ENCODE data around the gene TTC29.

The TTC29 gene

DNA sequence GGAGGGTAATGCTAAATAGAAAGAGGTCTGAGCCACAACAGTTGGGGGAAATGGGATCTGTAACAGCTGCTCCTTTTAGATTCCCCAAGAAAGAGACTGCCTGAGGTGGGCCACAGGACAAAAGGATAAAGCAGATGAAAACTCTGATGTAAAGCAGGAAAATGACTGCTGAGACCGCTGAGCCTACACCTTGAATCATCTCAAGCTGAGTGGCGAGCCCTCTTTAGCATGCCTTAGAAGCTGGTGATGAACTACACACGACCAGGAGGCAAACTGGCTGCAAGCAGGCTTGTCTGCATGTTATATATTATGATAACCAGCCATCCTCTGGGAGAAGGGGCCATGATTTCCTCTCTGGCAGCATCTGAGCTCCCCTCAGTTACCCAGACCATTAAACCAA, 88.4 kb downstream of the TTC29 start:
- Histone ChIP-seq H2AFZ (ENCODE audit: low read depth, low read length, severe bottlenecking) (no peak overlapping the region), H3K27me3 (ENCODE audit: low read length) (no peaks in the 10 kb centered on the region), H3K79me2 (ENCODE audit: insufficient read depth, low read length) (no peaks in the 10 kb centered on the region), H3K36me3 (ENCODE audit: low read length) (no peaks in the 10 kb centered on the region), H3F3A (ENCODE audit: insufficient read depth) (no peaks in the 10 kb centered on the region), H3K4me2 (ENCODE audit: low read depth, low read length, poor library complexity, severe bottlenecking) (no peak overlapping the region), H3K9me3 (ENCODE audit: insufficient read depth, low read length) (no peaks in the 10 kb centered on the region), H3K9ac (ENCODE audit: low read length) (no peak overlapping the region), H3K9me2 (replicated peaks; ENCODE audit: insufficient read depth, low read length) (no peaks in the 10 kb centered on the region), H3K4me3 (ENCODE audit: insufficient read depth, low read length, poor library complexity, severe bottlenecking) (no peak overlapping the region), H4K20me1 (ENCODE audit: low read depth, low read length) (no peaks in the 10 kb centered on the region), H3K27ac (ENCODE audit: low read depth, low read length) (no peak overlapping the region)
- no peak for TF ChIP-seq EZH2phosphoT487 (conservative IDR thresholded peaks at IDR 0.05; ENCODE audit: low read length)
- TF ChIP-seq, protein P1, sequence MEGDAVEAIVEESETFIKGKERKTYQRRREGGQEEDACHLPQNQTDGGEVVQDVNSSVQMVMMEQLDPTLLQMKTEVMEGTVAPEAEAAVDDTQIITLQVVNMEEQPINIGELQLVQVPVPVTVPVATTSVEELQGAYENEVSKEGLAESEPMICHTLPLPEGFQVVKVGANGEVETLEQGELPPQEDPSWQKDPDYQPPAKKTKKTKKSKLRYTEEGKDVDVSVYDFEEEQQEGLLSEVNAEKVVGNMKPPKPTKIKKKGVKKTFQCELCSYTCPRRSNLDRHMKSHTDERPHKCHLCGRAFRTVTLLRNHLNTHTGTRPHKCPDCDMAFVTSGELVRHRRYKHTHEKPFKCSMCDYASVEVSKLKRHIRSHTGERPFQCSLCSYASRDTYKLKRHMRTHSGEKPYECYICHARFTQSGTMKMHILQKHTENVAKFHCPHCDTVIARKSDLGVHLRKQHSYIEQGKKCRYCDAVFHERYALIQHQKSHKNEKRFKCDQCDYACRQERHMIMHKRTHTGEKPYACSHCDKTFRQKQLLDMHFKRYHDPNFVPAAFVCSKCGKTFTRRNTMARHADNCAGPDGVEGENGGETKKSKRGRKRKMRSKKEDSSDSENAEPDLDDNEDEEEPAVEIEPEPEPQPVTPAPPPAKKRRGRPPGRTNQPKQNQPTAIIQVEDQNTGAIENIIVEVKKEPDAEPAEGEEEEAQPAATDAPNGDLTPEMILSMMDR (IDR thresholded peaks at IDR 0.05; ENCODE audit: insufficient read depth, low read length, poor library complexity, severe bottlenecking), result no peak

DNA sequence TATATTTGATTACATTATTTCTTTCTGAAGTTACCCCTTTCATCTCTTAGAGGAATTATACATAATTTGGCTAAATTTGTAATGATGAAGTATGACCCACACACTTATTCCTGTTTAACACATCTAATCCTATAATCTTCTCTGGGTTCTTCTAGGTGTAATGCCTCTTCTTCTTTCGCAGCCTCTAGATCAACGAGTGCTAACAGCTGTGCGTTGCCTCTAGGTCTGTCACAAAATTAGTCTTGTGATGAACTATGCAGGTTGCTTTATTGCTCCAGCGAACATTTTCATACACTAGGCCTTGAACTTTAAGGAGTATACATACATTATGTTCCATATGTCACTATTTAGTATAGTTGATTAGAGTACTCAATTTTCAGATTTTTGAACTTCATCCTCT, 89.9 kb downstream of the TTC29 start:
- Histone ChIP-seq H3K9ac (ENCODE audit: low read length) (no peak overlapping the region), H3K27ac (ENCODE audit: low read depth, low read length) (no peak overlapping the region), H3K4me2 (ENCODE audit: low read depth, low read length, poor library complexity, severe bottlenecking) (no peak overlapping the region), H3K36me3 (ENCODE audit: low read length) (no peaks in the 10 kb centered on the region), H2AFZ (ENCODE audit: low read depth, low read length, severe bottlenecking) (no peak overlapping the region), H3K9me2 (replicated peaks; ENCODE audit: insufficient read depth, low read length) (no peaks in the 10 kb centered on the region), H3K4me3 (ENCODE audit: insufficient read depth, low read length, poor library complexity, severe bottlenecking) (no peak overlapping the region), H3K9me3 (ENCODE audit: insufficient read depth, low read length) (no peaks in the 10 kb centered on the region), H3K27me3 (ENCODE audit: low read length) (no peaks in the 10 kb centered on the region), H4K20me1 (ENCODE audit: low read depth, low read length) (no peaks in the 10 kb centered on the region), H3F3A (ENCODE audit: insufficient read depth) (no peaks in the 10 kb centered on the region), H3K79me2 (ENCODE audit: insufficient read depth, low read length) (no peaks in the 10 kb centered on the region)
- TF ChIP-seq, protein P1 (IDR thresholded peaks at IDR 0.05; ENCODE audit: insufficient read depth, low read length, poor library complexity, severe bottlenecking), result no peak

DNA sequence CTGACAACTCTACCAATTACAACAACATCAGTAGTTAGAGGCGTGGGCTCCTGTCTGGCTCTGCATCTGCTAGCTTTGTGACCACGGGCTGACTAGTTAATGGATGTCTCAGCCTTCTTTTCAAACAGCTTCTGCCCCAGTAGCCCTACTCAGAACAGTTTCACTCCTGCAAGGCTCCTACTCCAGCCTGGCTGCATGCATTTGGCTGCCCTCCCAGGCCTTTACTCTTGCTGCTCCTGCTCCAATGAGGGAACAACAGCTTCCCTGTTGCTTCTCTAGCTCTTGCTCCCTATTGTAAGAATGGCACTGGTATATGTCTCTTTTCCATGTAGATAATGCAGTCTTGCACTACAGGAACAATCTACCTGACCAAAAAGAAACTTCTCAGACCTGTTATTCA, 93.3 kb downstream of the TTC29 start:
- H3K27ac ChIP-seq (ENCODE audit: low read depth, low read length), result no peak overlapping the region
- no peak overlapping the region for H3K4me3 ChIP-seq (ENCODE audit: insufficient read depth, low read length, poor library complexity, severe bottlenecking)
- no peaks in the 10 kb centered on the region for H3K9me2 ChIP-seq (replicated peaks; ENCODE audit: insufficient read depth, low read length)
- no peaks in the 10 kb centered on the region for H3K27me3 ChIP-seq (ENCODE audit: low read length)
- H3K9ac ChIP-seq (ENCODE audit: low read length), result no peak overlapping the region
- H2AFZ ChIP-seq (ENCODE audit: low read depth, low read length, severe bottlenecking), result no peak overlapping the region
- no peaks in the 10 kb centered on the region for H3K79me2 ChIP-seq (ENCODE audit: insufficient read depth, low read length)
- no peaks in the 10 kb centered on the region for H4K20me1 ChIP-seq (ENCODE audit: low read depth, low read length)
- H3F3A ChIP-seq (ENCODE audit: insufficient read depth), result no peaks in the 10 kb centered on the region
- H3K4me2 ChIP-seq (ENCODE audit: low read depth, low read length, poor library complexity, severe bottlenecking), result no peak overlapping the region
- TF ChIP-seq, protein P1 (IDR thresholded peaks at IDR 0.05; ENCODE audit: insufficient read depth, low read length, poor library complexity, severe bottlenecking), result no peak
- TF ChIP-seq EZH2phosphoT487 (conservative IDR thresholded peaks at IDR 0.05; ENCODE audit: low read length), result no peak
- no peaks in the 10 kb centered on the region for H3K36me3 ChIP-seq (ENCODE audit: low read length)
- no peaks in the 10 kb centered on the region for H3K9me3 ChIP-seq (ENCODE audit: insufficient read depth, low read length)

DNA sequence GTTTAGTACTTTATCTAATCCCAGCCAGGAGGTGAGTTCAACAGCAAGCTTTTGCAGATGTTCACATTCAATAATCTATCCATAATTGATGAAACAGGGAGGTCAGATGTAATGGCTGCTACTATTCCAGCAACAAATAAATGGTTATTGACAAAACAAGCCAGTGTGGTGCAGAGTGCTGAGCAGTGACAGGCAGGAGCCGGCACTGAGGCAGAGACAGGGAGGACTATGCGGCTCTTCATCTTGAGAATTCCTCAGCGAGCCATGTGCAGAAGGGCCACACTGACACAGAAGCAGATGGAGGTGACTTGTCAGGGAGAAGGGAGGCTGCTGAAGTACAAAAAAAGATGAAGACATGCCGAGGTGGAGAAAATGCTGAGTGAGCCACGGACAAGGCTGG, 98.3 kb downstream of the TTC29 start:
- H3K36me3 ChIP-seq (ENCODE audit: low read length), result no peaks in the 10 kb centered on the region

More for the DNA sequence above, 98.3 kb downstream of the TTC29 start:
- H3K9me2 ChIP-seq (replicated peaks; ENCODE audit: insufficient read depth, low read length), result no peaks in the 10 kb centered on the region
- no peaks in the 10 kb centered on the region for H3F3A ChIP-seq (ENCODE audit: insufficient read depth)
- H3K4me3 ChIP-seq (ENCODE audit: insufficient read depth, low read length, poor library complexity, severe bottlenecking), result no peak overlapping the region
- H3K9me3 ChIP-seq (ENCODE audit: insufficient read depth, low read length), result no peaks in the 10 kb centered on the region
- H3K79me2 ChIP-seq (ENCODE audit: insufficient read depth, low read length), result no peaks in the 10 kb centered on the region
- no peak overlapping the region for H3K4me2 ChIP-seq (ENCODE audit: low read depth, low read length, poor library complexity, severe bottlenecking)
- H4K20me1 ChIP-seq (ENCODE audit: low read depth, low read length), result no peaks in the 10 kb centered on the region
- TF ChIP-seq EZH2phosphoT487 (conservative IDR thresholded peaks at IDR 0.05; ENCODE audit: low read length), result no peak
- TF ChIP-seq, protein P1 (IDR thresholded peaks at IDR 0.05; ENCODE audit: insufficient read depth, low read length, poor library complexity, severe bottlenecking), result no peak
- no peak overlapping the region for H3K9ac ChIP-seq (ENCODE audit: low read length)
- H2AFZ ChIP-seq (ENCODE audit: low read depth, low read length, severe bottlenecking), result no peak overlapping the region
- H3K27ac ChIP-seq (ENCODE audit: low read depth, low read length), result no peak overlapping the region
- H3K27me3 ChIP-seq (ENCODE audit: low read length), result no peaks in the 10 kb centered on the region
